Amniotic stem cell (primary cell): ENCODE measurements around the gene LRRC51.

Experiments used
- DNase-seq: peaks from one replicate; lab custom pipeline; 2025; lab: John Stamatoyannopoulos, UW

The LRRC51 gene

GRCh38 chr11:72080326-72081183, at the start of gene LRRC51, which contains the start of gene NUMA1:
TSS of gene LRRC51 (plus strand) at chr11:72080850. CDS start at chr11:72089084, 8,234 bp downstream.
TSS of gene NUMA1 (minus strand) at chr11:72080542. CDS start at chr11:72035943, 44,599 bp downstream.
- DNase-seq, result peak; percentile 100

DNA sequence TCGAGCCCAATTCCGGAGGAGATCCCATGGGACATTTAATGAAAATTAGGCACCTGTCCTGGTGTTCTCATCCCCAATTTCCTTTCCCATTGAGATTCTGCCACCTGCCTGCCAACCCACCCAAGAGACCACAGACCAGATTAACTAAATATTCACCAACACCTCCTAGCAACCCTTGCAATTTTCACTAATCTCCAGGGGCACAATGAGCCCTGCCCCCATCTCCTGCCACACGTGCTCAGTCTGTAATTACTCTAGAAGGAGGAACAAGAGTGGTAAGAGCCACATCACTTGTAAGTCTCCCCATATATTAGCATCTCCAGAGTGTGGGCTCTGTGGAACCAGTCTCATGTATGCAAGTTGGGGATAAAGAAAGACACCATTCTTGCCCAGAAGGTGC, 44.0 kb upstream of the LRRC51 start:
- no peak for DNase-seq

GRCh38 chr11:72037554-72038311, 42.9 kb upstream of the LRRC51 start:
- no peak for DNase-seq

- peak; percentile 64 for DNase-seq
Observed at GRCh38 chr11:72038491-72038890, 42.2 kb upstream of the LRRC51 start.

- DNase-seq, result no peak
Observed at GRCh38 chr11:72039031-72039855, 41.4 kb upstream of the LRRC51 start.

DNA sequence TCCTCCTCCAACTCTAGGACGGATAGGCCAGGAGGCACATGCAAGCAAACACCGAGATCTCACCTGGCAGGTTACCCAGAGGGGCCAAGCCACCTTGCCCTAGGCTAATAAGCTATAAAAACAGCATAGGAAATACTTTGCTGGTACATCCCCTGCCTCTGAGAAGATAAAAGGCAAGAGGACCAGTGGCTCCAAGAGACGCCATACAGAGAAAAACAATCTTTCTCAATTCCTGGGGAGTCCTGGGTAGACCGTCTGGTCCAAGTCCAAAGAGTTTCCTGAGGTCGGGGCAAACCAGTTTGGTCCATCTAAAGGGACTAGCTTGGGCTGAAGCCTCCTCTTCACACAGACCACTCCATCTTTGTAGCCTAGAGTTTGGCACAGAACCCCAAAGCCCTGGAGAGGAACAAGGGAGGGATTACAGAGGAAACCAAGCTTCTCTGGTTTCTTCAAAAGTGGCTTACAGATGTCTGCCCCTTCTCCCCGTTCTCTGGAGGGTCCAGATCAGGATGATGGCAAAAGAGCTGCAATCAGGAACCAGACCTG, 40.7 kb upstream of the LRRC51 start:
- no peak for DNase-seq

- DNase-seq, result peak; percentile 79
Observed at GRCh38 chr11:72040491-72041363, 39.9 kb upstream of the LRRC51 start.

DNA sequence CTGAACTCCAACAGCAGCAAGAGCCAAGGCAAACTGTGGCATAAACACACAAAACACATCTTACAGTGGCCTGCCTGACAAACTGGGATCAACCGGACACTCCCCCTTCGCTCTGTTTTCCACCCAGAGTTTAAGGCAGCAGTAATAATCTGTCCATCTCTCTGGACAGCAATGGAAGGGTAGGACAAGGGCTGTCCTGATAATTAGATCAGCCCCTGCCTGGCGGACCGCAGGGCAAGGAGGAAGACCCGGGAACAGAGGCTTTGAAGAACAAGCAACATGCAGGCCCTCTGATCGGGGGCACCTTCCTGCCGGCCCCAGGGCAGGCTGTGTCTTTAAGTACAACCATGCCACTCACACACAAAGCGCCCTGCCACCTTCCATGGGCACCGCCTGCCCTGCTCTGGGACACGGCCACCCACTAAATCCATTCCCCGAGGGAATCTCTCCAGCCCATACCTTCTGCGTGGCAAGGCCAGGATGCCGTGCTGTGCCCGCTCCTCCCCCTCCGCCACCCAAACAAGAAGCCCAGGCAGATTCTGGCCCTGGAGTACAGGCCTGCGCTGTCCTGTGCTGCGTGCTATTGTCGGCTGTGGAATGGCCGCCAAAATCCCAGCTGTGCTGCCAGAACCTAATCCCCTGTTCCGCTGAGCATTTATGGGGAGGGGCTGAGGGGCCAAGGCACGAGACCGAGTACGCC, 39.1 kb upstream of the LRRC51 start:
- DNase-seq, result peak; percentile 72

DNA sequence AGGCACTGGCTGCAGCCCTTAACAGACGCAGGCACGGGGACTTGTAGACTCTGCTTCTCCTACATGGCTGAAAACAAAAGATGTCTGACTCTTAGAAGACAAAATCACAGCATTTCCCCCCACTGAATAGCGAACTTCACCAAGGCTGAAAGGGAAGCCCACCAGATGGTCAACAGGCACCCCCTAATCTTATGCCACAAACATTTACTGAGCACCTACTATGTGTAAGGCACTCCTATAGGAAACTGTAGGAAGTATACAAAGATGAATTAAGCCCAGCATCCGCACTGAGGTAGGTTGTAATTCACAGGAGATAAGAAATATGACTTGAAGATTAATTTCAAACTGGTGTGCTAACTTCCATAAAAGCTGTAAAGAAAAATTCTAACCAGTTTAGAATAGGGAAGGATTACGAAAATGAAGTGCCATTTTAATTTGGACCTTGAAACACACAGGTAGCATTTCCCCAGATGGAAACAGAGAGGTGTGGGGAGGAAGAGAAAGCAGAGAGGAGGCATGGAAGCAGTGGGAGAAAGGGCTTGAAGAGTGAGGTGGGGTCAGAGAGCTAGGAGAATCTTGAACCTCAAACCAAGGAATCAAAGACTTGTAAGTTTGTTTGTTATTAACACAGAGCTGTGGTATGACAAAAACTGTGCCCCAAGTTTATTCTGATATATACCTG, 38.4 kb upstream of the LRRC51 start:
- no peak for DNase-seq

- DNase-seq, result no peak
Observed at GRCh38 chr11:72045849-72046248, 34.8 kb upstream of the LRRC51 start.

DNA sequence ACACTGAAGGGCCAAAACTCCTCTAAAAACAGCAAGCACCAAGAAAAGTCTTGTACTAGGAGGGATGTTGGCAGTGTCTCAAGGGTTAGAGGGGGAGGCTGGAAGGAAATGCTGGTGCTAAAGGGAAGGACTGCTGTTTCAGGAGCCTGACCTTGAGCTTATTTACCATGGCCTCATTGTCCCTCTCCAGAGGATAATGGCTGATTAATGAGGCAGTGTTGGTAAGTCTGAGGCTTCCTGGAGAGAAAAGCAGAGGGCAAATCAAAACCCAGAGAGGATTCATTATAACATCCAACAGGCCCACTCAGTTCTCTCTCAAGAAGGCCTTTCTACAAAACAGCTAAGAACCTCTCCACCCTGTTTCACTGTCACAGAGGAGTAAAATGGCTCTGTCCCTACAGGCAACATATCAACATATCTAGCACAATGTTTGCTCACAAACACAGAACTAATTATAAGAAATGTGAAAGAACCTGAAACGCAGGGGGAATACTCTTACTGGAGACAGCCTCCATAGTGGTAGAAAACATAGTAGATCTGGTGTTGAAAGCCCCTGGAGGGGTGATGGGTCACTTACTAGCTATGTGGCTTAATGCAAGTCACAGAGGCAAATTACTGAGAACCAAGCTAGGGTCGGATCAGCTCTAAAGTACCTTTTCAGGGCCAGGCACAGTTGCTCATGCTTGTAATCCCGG, 31.7 kb upstream of the LRRC51 start:
- no peak for DNase-seq

GRCh38 chr11:72058416-72059034, 22.1 kb upstream of the LRRC51 start:
- DNase-seq, result no peak

GRCh38 chr11:72061739-72062396, 18.8 kb upstream of the LRRC51 start:
- no peak for DNase-seq

DNA sequence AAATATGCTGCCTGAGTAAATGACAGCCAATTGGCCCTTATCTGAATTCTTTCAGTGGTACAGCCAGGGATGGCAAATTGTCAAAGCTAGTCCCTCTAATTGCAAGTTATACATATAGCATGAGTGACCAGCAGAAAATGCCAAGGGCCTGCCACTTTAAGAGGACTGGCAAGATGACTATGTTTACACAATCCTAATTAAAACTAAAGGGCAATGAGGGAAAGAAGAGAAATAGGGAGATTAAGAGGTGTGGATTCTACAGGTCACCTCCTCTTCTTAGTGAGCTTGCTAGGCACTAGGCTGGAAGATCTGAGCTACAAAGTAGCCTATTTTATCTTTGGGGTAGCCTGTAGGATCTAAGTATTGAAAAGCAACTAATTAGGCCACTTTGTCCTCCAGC, 13.8 kb upstream of the LRRC51 start:
- no peak for DNase-seq

DNA sequence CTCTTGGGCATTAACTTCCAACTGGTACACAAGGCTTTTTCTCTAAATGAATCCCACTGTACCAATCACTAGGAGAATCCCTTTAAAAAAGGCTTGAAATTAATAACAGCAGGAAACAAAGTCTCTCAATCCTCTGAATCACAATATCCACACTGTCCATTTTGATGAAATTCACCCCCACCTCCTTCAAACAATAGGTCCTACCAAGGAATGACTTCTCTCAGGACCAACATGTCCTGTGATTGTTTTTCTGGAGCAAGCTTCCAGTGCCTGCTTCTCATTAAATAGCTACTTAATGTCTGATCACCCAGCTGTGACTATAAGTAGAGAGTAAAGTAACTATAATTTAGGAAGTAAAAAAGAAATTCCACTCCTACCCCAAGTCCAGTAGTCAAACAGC, 13.4 kb upstream of the LRRC51 start:
- DNase-seq, result no peak

- DNase-seq, result no peak
Observed at GRCh38 chr11:72067676-72068075, 13.0 kb upstream of the LRRC51 start.

- no peak for DNase-seq
Observed at GRCh38 chr11:72069200-72069599, 11.4 kb upstream of the LRRC51 start.

- peak; percentile 62 for DNase-seq
Observed at GRCh38 chr11:72069787-72070251, 10.8 kb upstream of the LRRC51 start.
